Loucy (cell line): ENCODE data around the gene PIM3.
"Not testable (repeated sequence)": the region's sequence is repeated elsewhere in the genome, so short reads cannot be mapped to it uniquely, and the experiment has no call there.

Experiments used
- H2AFZ ChIP-seq: fragments of 200-600 bp; sonication (generic); 2 replicates; pipeline ENCODE4 v1.6.0; 2016; ENCODE audit warnings: antibody characterized with exemption, mild to moderate bottlenecking, low read length, moderate library complexity
- H3F3A ChIP-seq: fragments of 200-600 bp; 2 replicates; pipeline ENCODE4 v1.6.0; 2016; ENCODE audit warnings: antibody characterized with exemption, low read depth, mild to moderate bottlenecking
- H3K27me3 ChIP-seq: fragments of 200-600 bp; sonication (generic); 2 replicates; pipeline ENCODE4 v1.6.1; 2014; ENCODE audit warnings: low read length, mild to moderate bottlenecking; ENCODE audit not compliant: insufficient read depth, poor library complexity, severe bottlenecking
- H3K36me3 ChIP-seq: fragments of 200-600 bp; sonication (generic); 2 replicates; pipeline ENCODE4 v1.6.1; 2016; ENCODE audit warnings: low read length; ENCODE audit not compliant: insufficient read depth
- H3K4me1 ChIP-seq: fragments of 200-600 bp; sonication (generic); 2 replicates; pipeline ENCODE4 v1.5.1; 2014; ENCODE audit warnings: low read length, mild to moderate bottlenecking; ENCODE audit not compliant: insufficient read depth, poor library complexity, severe bottlenecking
- H3K4me2 ChIP-seq: fragments of 200-600 bp; sonication (generic); 2 replicates; pipeline ENCODE4 v1.6.0; 2014; ENCODE audit warnings: antibody characterized with exemption, low read length, low read depth, mild to moderate bottlenecking; ENCODE audit not compliant: poor library complexity, severe bottlenecking
- H3K4me3 ChIP-seq: fragments of 200-600 bp; sonication (generic); 2 replicates; pipeline ENCODE4 v1.5.1; 2014; ENCODE audit warnings: low read length, mild to moderate bottlenecking, mixed read lengths; ENCODE audit not compliant: poor library complexity, severe bottlenecking
- H3K79me2 ChIP-seq: fragments of 200-600 bp; sonication (generic); 2 replicates; pipeline ENCODE4 v1.6.1; 2014; ENCODE audit warnings: low read length; ENCODE audit not compliant: insufficient read depth
- H3K9ac ChIP-seq: fragments of 200-600 bp; sonication (generic); 2 replicates; pipeline ENCODE4 v1.6.0; 2014; ENCODE audit warnings: mild to moderate bottlenecking, low read depth, low read length, moderate library complexity; ENCODE audit not compliant: poor library complexity, severe bottlenecking
- H3K9me2 ChIP-seq: fragments of 200-600 bp; sonication (generic); replicated peaks from 2 replicates; pipeline ENCODE4 v1.6.1; 2016; ENCODE audit warnings: low read depth, low read length, mixed read lengths
- H3K9me3 ChIP-seq: fragments of 200-600 bp; sonication (generic); 2 replicates; pipeline ENCODE4 v1.6.1; 2014; ENCODE audit warnings: mild to moderate bottlenecking, antibody characterized with exemption, low read length, low read depth; ENCODE audit not compliant: insufficient read depth
- H4K20me1 ChIP-seq: fragments of 200-600 bp; sonication (generic); 2 replicates; pipeline ENCODE4 v1.6.0; 2014; ENCODE audit warnings: antibody characterized with exemption, low read length, mild to moderate bottlenecking; ENCODE audit not compliant: insufficient read depth, poor library complexity, severe bottlenecking
- CTCF ChIP-seq: fragments of 200-600 bp; sonication (generic); conservative IDR thresholded peaks from 2 replicates; pipeline ENCODE4 v1.5.1; 2014; ENCODE audit warnings: mild to moderate bottlenecking, antibody characterized with exemption, low read length
- EZH2phosphoT487 ChIP-seq: fragments of 200-600 bp; IDR thresholded peaks from 2 replicates; pipeline ENCODE4 v1.6.1; 2018; ENCODE audit warnings: antibody characterized with exemption, mild to moderate bottlenecking, moderate library complexity, borderline replicate concordance

Gene PIM3

GRCh38 chr22:49943405-49943765, 17.2 kb upstream of the PIM3 start:
- no peak for TF ChIP-seq EZH2phosphoT487
- no peak for TF ChIP-seq CTCF
- H3K4me1 ChIP-seq = peaks cover 6% of the 10 kb centered on the region

GRCh38 chr22:49943771-49944398, 16.7 kb upstream of the PIM3 start:
- TF ChIP-seq EZH2phosphoT487 (no peak), CTCF (no peak)
- Histone ChIP-seq H3F3A (0 out of 2 replicates have a peak, but pooled peaks cover 5% of the 10 kb centered on the region), H3K9ac (peak overlapping the region; percentile 56), H3K4me3 (peak overlapping the region; percentile 48), H3K27me3 (no peaks in the 10 kb centered on the region), H3K4me1 (peaks cover 6% of the 10 kb centered on the region), H3K36me3 (no peaks in the 10 kb centered on the region), H2AFZ (no peak overlapping the region), H3K4me2 (peak overlapping the region; percentile 43), H3K9me3 (no peaks in the 10 kb centered on the region), H3K79me2 (no peaks in the 10 kb centered on the region), H3K9me2 (no peaks in the 10 kb centered on the region), H4K20me1 (no peaks in the 10 kb centered on the region)

More at GRCh38 chr22:49943405-49943765, 17.2 kb upstream of the PIM3 start:
- no peak overlapping the region for H3K4me3 ChIP-seq
- H3F3A ChIP-seq = 0 out of 2 replicates have a peak, but pooled peaks cover 5% of the 10 kb centered on the region
- no peaks in the 10 kb centered on the region for H3K36me3 ChIP-seq
- no peaks in the 10 kb centered on the region for H4K20me1 ChIP-seq
- no peak overlapping the region for H3K9ac ChIP-seq
- H3K9me3 ChIP-seq = no peaks in the 10 kb centered on the region
- no peaks in the 10 kb centered on the region for H3K79me2 ChIP-seq
- no peak overlapping the region for H3K4me2 ChIP-seq
- H3K9me2 ChIP-seq = no peaks in the 10 kb centered on the region
- H2AFZ ChIP-seq = no peak overlapping the region
- no peaks in the 10 kb centered on the region for H3K27me3 ChIP-seq

- Histone ChIP-seq H3K27me3 (no peaks in the 10 kb centered on the region), H3K36me3 (no peaks in the 10 kb centered on the region), H3K4me3 (peak overlapping the region; percentile 48), H3K4me1 (peaks cover 6% of the 10 kb centered on the region), H3K9me3 (no peaks in the 10 kb centered on the region), H3F3A (0 out of 2 replicates have a peak, but pooled peaks cover 5% of the 10 kb centered on the region), H3K9me2 (no peaks in the 10 kb centered on the region), H3K9ac (peak overlapping the region; percentile 56), H3K4me2 (peak overlapping the region; percentile 43), H4K20me1 (no peaks in the 10 kb centered on the region), H3K79me2 (no peaks in the 10 kb centered on the region), H2AFZ (no peak overlapping the region)
- TF ChIP-seq CTCF = no peak
- no peak for TF ChIP-seq EZH2phosphoT487
These were observed 16.1 kb upstream of the PIM3 start for GRCh38 chr22:49944399-49944891.

- Histone ChIP-seq H3K9ac (peak overlapping the region; percentile 27), H3K4me2 (peak overlapping the region; percentile 47), H3K4me3 (peak overlapping the region; percentile 41)
- not testable (repeated sequence) for H3K79me2 ChIP-seq, H3F3A ChIP-seq, H3K9me3 ChIP-seq, H3K4me1 ChIP-seq, H4K20me1 ChIP-seq, H3K9me2 ChIP-seq, H3K27me3 ChIP-seq, H3K36me3 ChIP-seq, H2AFZ ChIP-seq
These were observed 15.4 kb upstream of the PIM3 start for GRCh38 chr22:49945042-49945794.
